ENCODE results near the gene CDH26. TPM values are rescaled to one million over a fixed set of nuclear protein-coding genes. Genes with fewer than 3 reads are reported as not detected.
A peak's percentile ranks its signal among the peaks of the same experiment; 100 is the strongest.

Gene CDH26
- total RNA-seq, 6 experiments from 2014 or later, result 0.17 to 0.27 TPM; not detected in 4

- Mint-ChIP-seq H3K4me3 (no peak overlapping the region), H3K27ac (no peak overlapping the region), H3K4me1 (ENCODE audit: low read depth) (peaks cover 54% of the 10 kb centered on the region), H3K27me3 (ENCODE audit: insufficient read depth) (peaks cover 1% of the 10 kb centered on the region), H3K36me3 (ENCODE audit: low read depth) (peaks cover 9% of the 10 kb centered on the region), H3K9me3 (peaks cover 4% of the 10 kb centered on the region; the same call in 1 of the 2 replicates)
- no peak for DNase-seq
- TF ChIP-seq CTCF (IDR thresholded peaks at IDR 0.05), result peak; percentile 62
Measured at GRCh38 chr20:60050193-60050947, 92.1 kb downstream of the CDH26 start.

- peaks cover 4% of the 10 kb centered on the region; the same call in 1 of the 2 replicates for H3K9me3 Mint-ChIP-seq
- H3K36me3 Mint-ChIP-seq (ENCODE audit: low read depth), result peaks cover 9% of the 10 kb centered on the region
- no peak for TF ChIP-seq CTCF (IDR thresholded peaks at IDR 0.05)
- H3K4me1 Mint-ChIP-seq (ENCODE audit: low read depth), result peaks cover 46% of the 10 kb centered on the region
- H3K27me3 Mint-ChIP-seq (ENCODE audit: insufficient read depth), result peaks cover 1% of the 10 kb centered on the region
- H3K4me3 Mint-ChIP-seq, result no peak overlapping the region
- DNase-seq, result no peak
- H3K27ac Mint-ChIP-seq, result no peak overlapping the region
Measured at GRCh38 chr20:60051911-60052310, 93.7 kb downstream of the CDH26 start.

GRCh38 chr20:60052322-60052721, 94.1 kb downstream of the CDH26 start:
- no peak for DNase-seq
- H3K27ac Mint-ChIP-seq, result no peak overlapping the region
- no peak for TF ChIP-seq CTCF (IDR thresholded peaks at IDR 0.05)
- peaks cover 4% of the 10 kb centered on the region; the same call in 1 of the 2 replicates for H3K9me3 Mint-ChIP-seq
- peaks cover 1% of the 10 kb centered on the region for H3K27me3 Mint-ChIP-seq (ENCODE audit: insufficient read depth)
- H3K4me1 Mint-ChIP-seq (ENCODE audit: low read depth), result peaks cover 46% of the 10 kb centered on the region
- H3K4me3 Mint-ChIP-seq, result no peak overlapping the region
- H3K36me3 Mint-ChIP-seq (ENCODE audit: low read depth), result peaks cover 9% of the 10 kb centered on the region

GRCh38 chr20:60053125-60053817, 95.0 kb downstream of the CDH26 start:
- Mint-ChIP-seq H3K9me3 (peaks cover 4% of the 10 kb centered on the region; the same call in 1 of the 2 replicates), H3K4me1 (ENCODE audit: low read depth) (peaks cover 46% of the 10 kb centered on the region), H3K4me3 (no peak overlapping the region), H3K27ac (no peak overlapping the region), H3K27me3 (ENCODE audit: insufficient read depth) (peaks cover 1% of the 10 kb centered on the region), H3K36me3 (ENCODE audit: low read depth) (peaks cover 9% of the 10 kb centered on the region)
- no peak for TF ChIP-seq CTCF (IDR thresholded peaks at IDR 0.05)
- no peak for DNase-seq

- Mint-ChIP-seq H3K9me3 (peaks cover 4% of the 10 kb centered on the region; the same call in 1 of the 2 replicates), H3K36me3 (ENCODE audit: low read depth) (peaks cover 8% of the 10 kb centered on the region), H3K4me3 (no peak overlapping the region), H3K27ac (no peak overlapping the region), H3K27me3 (ENCODE audit: insufficient read depth) (peaks cover 1% of the 10 kb centered on the region), H3K4me1 (ENCODE audit: low read depth) (peaks cover 44% of the 10 kb centered on the region)
- DNase-seq, result no peak
- no peak for TF ChIP-seq CTCF (IDR thresholded peaks at IDR 0.05)
Measured at GRCh38 chr20:60053818-60054190, 95.6 kb downstream of the CDH26 start.
